BLaER1 treated with 17β-estradiol and CSF1 and Interleukin-3, amounts not matched to agents 10 nM and 100 nM (cell line): ENCODE measurements around the gene CAPZA2.
"Not testable (repeated sequence)": the region's sequence is repeated elsewhere in the genome, so short reads cannot be mapped to it uniquely, and the experiment has no call there.

Source experiments
- H3K27ac ChIP-seq, 11 experiments: shearing (Covaris generic); formaldehyde crosslinking; 2 replicates each; pipeline ENCODE4 v1.8.1; 2022
- H3K27me3 ChIP-seq, 11 experiments: shearing (Covaris generic); formaldehyde crosslinking; 2 replicates each; pipeline ENCODE4 v1.8.1; 2022
- H3K36me3 ChIP-seq, 11 experiments: shearing (Covaris generic); formaldehyde crosslinking; 2 replicates each; pipeline ENCODE4 v1.8.1; 2022
- H3K4me1 ChIP-seq, 10 experiments: shearing (Covaris generic); formaldehyde crosslinking; 2 replicates each; pipeline ENCODE4 v1.8.1; 2022
- H3K4me2 ChIP-seq, 11 experiments: shearing (Covaris generic); formaldehyde crosslinking; 2 replicates each; pipeline ENCODE4 v1.8.1; 2022
- H3K4me3 ChIP-seq, 10 experiments: shearing (Covaris generic); formaldehyde crosslinking; 2 replicates each; pipeline ENCODE4 v1.8.1; 2022
- H3K9ac ChIP-seq, 11 experiments: shearing (Covaris generic); formaldehyde crosslinking; 2 replicates each; pipeline ENCODE4 v1.8.1; 2022
- H3K9me3 ChIP-seq, 11 experiments: shearing (Covaris generic); formaldehyde crosslinking; replicated peaks in 1 of 11; 2 replicates each; pipeline ENCODE4 v1.8.1; 2022
- H4K20me1 ChIP-seq, 11 experiments: shearing (Covaris generic); formaldehyde crosslinking; 2 replicates each; pipeline ENCODE4 v1.8.1; 2022
- Cebpa-rat ChIP-seq, 11 experiments: shearing (Covaris generic); IDR thresholded peaks; 2 replicates each; pipeline ENCODE4 v1.8.1; 2022

The CAPZA2 gene

GRCh38 chr7:116934580-116934979 lies 72.2 kb downstream of the CAPZA2 start:
- Histone ChIP-seq H3K9me3 (no peaks in the 10 kb centered on the region), H3K4me2 (no peak overlapping the region), H3K36me3 (no peaks in the 10 kb centered on the region), H3K27ac (no peak overlapping the region), H3K4me1 (no peaks in the 10 kb centered on the region), H3K27me3 (no peaks in the 10 kb centered on the region), H4K20me1 (no peaks in the 10 kb centered on the region), H3K4me3 (no peak overlapping the region), H3K9ac (no peak overlapping the region)
- no peak for TF ChIP-seq Cebpa-rat (IDR thresholded peaks at IDR 0.05)

GRCh38 chr7:116936844-116937243 lies 74.5 kb downstream of the CAPZA2 start:
- H3K27ac ChIP-seq, H3K27me3 ChIP-seq, H3K4me2 ChIP-seq, H3K4me3 ChIP-seq, H3K36me3 ChIP-seq, H3K9me3 ChIP-seq, H3K9ac ChIP-seq, H3K4me1 ChIP-seq, H4K20me1 ChIP-seq: not testable (repeated sequence)

- no peak overlapping the region for H3K9ac ChIP-seq
- H4K20me1 ChIP-seq = no peaks in the 10 kb centered on the region
- H3K4me1 ChIP-seq = no peaks in the 10 kb centered on the region
- H3K4me3 ChIP-seq = no peak overlapping the region
- H3K4me2 ChIP-seq = no peak overlapping the region
- H3K27ac ChIP-seq = no peak overlapping the region
- H3K36me3 ChIP-seq = no peaks in the 10 kb centered on the region
- H3K9me3 ChIP-seq = no peaks in the 10 kb centered on the region
- TF ChIP-seq Cebpa-rat (IDR thresholded peaks at IDR 0.05) = no peak
- H3K27me3 ChIP-seq = no peaks in the 10 kb centered on the region
Measured at GRCh38 chr7:116938678-116939077, 76.3 kb downstream of the CAPZA2 start.

DNA sequence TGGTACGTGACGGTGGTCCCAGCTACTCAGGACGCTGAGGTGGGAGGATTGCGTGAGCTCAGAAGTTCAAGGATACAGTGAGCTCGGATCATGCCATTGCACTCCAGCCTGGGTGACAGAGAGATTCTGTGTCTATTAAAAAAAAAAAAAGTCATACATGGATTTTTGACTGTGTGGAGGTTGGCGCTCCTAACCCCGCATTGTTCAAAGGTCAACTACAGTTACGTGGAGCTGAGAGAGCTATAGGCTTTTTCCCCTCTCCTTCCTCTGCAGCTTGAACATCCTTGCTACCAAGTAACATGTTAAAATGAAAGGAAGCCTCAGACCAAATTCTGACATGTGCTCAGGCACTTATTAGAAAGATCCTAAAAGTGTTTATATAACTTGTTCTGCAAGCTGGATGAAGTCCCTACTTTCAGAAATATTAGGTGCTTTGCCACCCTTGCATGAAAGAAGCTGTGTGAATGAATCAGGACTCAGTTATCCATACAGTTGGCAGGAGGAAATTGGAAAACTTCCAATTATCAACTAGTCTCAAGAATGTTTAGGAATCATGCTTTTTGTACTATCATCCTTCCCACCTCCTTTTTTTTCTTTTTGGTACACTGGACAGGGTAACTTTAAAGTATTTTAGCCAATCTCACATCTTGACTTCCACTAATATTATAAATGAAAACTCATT lies 78.4 kb downstream of the CAPZA2 start:
- H3K4me3 ChIP-seq = no peak overlapping the region
- H3K4me2 ChIP-seq = no peak overlapping the region
- H3K4me1 ChIP-seq = no peaks in the 10 kb centered on the region
- no peaks in the 10 kb centered on the region for H3K36me3 ChIP-seq
- H3K9me3 ChIP-seq = no peaks in the 10 kb centered on the region
- H4K20me1 ChIP-seq = no peaks in the 10 kb centered on the region
- no peaks in the 10 kb centered on the region for H3K27me3 ChIP-seq
- no peak overlapping the region for H3K27ac ChIP-seq
- no peak overlapping the region for H3K9ac ChIP-seq
- no peak for TF ChIP-seq Cebpa-rat (IDR thresholded peaks at IDR 0.05)

GRCh38 chr7:116942504-116942903 lies 80.1 kb downstream of the CAPZA2 start:
- no peak for TF ChIP-seq Cebpa-rat (IDR thresholded peaks at IDR 0.05)
- Histone ChIP-seq H3K27me3 (no peaks in the 10 kb centered on the region), H3K9me3 (no peaks in the 10 kb centered on the region), H3K4me2 (no peak overlapping the region), H3K36me3 (no peaks in the 10 kb centered on the region), H3K27ac (no peak overlapping the region), H3K4me3 (no peak overlapping the region), H3K4me1 (no peaks in the 10 kb centered on the region), H4K20me1 (no peaks in the 10 kb centered on the region), H3K9ac (no peak overlapping the region)

GRCh38 chr7:116948934-116949333 lies 86.5 kb downstream of the CAPZA2 start:
- Histone ChIP-seq H3K27ac (no peak overlapping the region), H3K9me3 (no peaks in the 10 kb centered on the region), H3K4me1 (peaks cover 4 to 7% (median 6%) of the 10 kb centered on the region in 10 experiments; a peak in 14 of 20 replicates), H4K20me1 (no peaks in the 10 kb centered on the region), H3K27me3 (no peaks in the 10 kb centered on the region), H3K9ac (no peak overlapping the region), H3K4me2 (no peak overlapping the region), H3K36me3 (no peaks in the 10 kb centered on the region), H3K4me3 (no peak overlapping the region)
- no peak for TF ChIP-seq Cebpa-rat (IDR thresholded peaks at IDR 0.05)

- H3K27me3 ChIP-seq = peaks cover 0 to 8% (median 0%) of the 10 kb centered on the region in 11 experiments; a peak in 4 of 22 replicates
- H3K9me3 ChIP-seq = no peaks in the 10 kb centered on the region
- H3K4me1 ChIP-seq = peaks cover 10 to 16% (median 14%) of the 10 kb centered on the region in 10 experiments
- H3K9ac ChIP-seq = no peak overlapping the region
- H4K20me1 ChIP-seq = peaks cover 0 to 7% (median 0%) of the 10 kb centered on the region in 11 experiments; a peak in 2 of 22 replicates
- H3K36me3 ChIP-seq = no peaks in the 10 kb centered on the region
- TF ChIP-seq Cebpa-rat (IDR thresholded peaks at IDR 0.05) = no peak
- H3K27ac ChIP-seq = no peak overlapping the region
- H3K4me3 ChIP-seq = no peak overlapping the region
- H3K4me2 ChIP-seq = no peak overlapping the region
Measured at GRCh38 chr7:116949941-116950801, 87.8 kb downstream of the CAPZA2 start.

GRCh38 chr7:116950889-116951351 lies 88.5 kb downstream of the CAPZA2 start:
- no peak for TF ChIP-seq Cebpa-rat (IDR thresholded peaks at IDR 0.05)
- H3K4me2 ChIP-seq = no peak overlapping the region
- H3K4me1 ChIP-seq = peaks cover 12 to 19% (median 16%) of the 10 kb centered on the region in 10 experiments
- no peak overlapping the region for H3K27ac ChIP-seq
- H3K27me3 ChIP-seq = peaks cover 0 to 10% (median 0%) of the 10 kb centered on the region in 11 experiments; a peak in 4 of 22 replicates
- H3K9me3 ChIP-seq = no peaks in the 10 kb centered on the region
- no peak overlapping the region for H3K4me3 ChIP-seq
- no peaks in the 10 kb centered on the region for H3K36me3 ChIP-seq
- H4K20me1 ChIP-seq = peaks cover 0 to 13% (median 0%) of the 10 kb centered on the region in 11 experiments; a peak in 6 of 22 replicates
- no peak overlapping the region for H3K9ac ChIP-seq

DNA sequence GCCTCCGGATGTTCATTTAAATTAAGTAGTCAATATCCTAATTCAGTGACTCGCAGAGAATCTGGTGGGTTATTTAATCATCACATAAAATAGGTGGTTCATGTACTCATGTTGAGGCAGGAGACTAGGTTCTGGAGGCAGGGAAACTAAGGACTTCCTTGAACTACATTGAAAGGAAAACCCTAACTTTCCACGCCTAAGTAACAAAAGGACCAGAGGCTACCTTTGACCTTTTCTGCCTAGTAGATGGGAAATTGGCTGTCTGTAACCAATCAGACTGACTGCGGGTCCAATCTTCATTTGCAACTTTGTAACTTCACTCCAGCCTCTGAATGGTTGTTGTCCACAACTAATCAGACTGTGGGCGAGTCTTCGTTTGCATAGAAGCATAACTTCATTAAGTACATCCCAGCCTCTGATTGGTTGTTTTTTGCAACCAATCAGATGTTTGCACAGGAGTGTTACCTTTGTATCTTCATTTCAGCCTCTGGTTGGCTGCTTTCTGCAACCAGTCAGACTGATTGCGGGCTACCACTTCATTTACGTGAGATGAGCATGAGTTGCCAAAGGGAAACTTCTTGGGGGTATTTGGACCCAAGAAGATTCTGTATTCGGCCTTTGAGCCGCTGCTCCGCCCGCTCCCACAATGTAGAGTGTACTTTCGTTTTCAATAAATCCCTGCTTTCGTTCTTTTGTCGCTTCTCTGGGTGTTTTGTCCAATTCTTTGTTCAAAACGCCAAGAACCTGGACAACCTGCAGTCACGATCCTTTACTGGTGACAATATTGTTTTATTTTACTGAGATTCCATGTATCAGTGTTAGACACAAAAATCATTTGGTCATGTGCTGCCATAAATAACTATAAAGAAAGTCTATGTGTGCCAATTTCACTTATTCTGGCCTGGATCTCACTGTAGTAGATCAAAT lies 89.2 kb downstream of the CAPZA2 start:
- no peaks in the 10 kb centered on the region for H3K36me3 ChIP-seq
- no peak overlapping the region for H3K9ac ChIP-seq
- no peaks in the 10 kb centered on the region for H3K9me3 ChIP-seq
- peaks cover 0 to 20% (median 0%) of the 10 kb centered on the region in 11 experiments; a peak in 8 of 22 replicates for H4K20me1 ChIP-seq
- H3K4me2 ChIP-seq = no peak overlapping the region
- no peak for TF ChIP-seq Cebpa-rat (IDR thresholded peaks at IDR 0.05)
- peaks cover 0 to 15% (median 0%) of the 10 kb centered on the region in 11 experiments; a peak in 5 of 22 replicates for H3K27me3 ChIP-seq
- peaks cover 12 to 25% (median 16%) of the 10 kb centered on the region in 10 experiments for H3K4me1 ChIP-seq
- no peak overlapping the region for H3K4me3 ChIP-seq
- no peak overlapping the region for H3K27ac ChIP-seq
